SK-N-SH (cell line): ENCODE data around the gene SPTBN2. TPM values are rescaled to one million over a fixed set of nuclear protein-coding genes. Genes with fewer than 3 reads are reported as not detected.

Experiments
- CTCF ChIA-PET: fragments of 300-600, 350-600 bp; formaldehyde crosslinking; extraction: SDS; loops from one replicate; lab custom pipeline; 2021; lab: Yijun Ruan, JAX
- POLR2A ChIA-PET: fragments of 350-600 bp; sonication (Branson Sonifier 250); formaldehyde crosslinking; extraction: SDS; loops from one replicate; lab custom pipeline; 2020; ENCODE audit warnings: antibody characterized with exemption, inconsistent platforms; lab: Yijun Ruan, JAX
- DNase-seq: peaks from one replicate; pipeline ENCODE4 v3.0.0; 2012
- H2AFZ ChIP-seq: fragments of 200-600 bp; sonication (generic); 2 replicates; pipeline ENCODE4 v1.8.1; 2016; ENCODE audit warnings: antibody characterized with exemption, mild to moderate bottlenecking, low read depth
- H3F3A ChIP-seq: fragments of 200-600 bp; sonication (generic); replicated peaks from 2 replicates; pipeline ENCODE3; 2016; ENCODE audit warnings: antibody characterized with exemption, mild to moderate bottlenecking; ENCODE audit not compliant: insufficient read depth
- H3K27ac ChIP-seq, 2 experiments: fragments of 200-500 bp in 1 of 2; fragments of 200-600 bp in 1 of 2; sonication (Bioruptor generic) in 1 of 2; sonication (generic), shearing (Covaris generic) in 1 of 2; 2 replicates each; pipeline versions ENCODE4 v1.5.1 to v1.6.1; 2014 to 2016; ENCODE audit warnings: low read depth in 2 of 2, inconsistent platforms in 1 of 2, low read length in 1 of 2, mild to moderate bottlenecking in 1 of 2, mixed read lengths in 1 of 2
- H3K27me3 ChIP-seq: fragments of 200-600 bp; sonication (generic), shearing (Covaris generic); 2 replicates; pipeline ENCODE4 v1.6.1; 2016; ENCODE audit warnings: mixed run types; ENCODE audit not compliant: insufficient read depth
- H3K36me3 ChIP-seq, 2 experiments: fragments of 200-500 bp in 1 of 2; fragments of 200-600 bp in 1 of 2; sonication (Bioruptor generic) in 1 of 2; sonication (generic) in 1 of 2; replicated peaks in 1 of 2; 2 replicates each; pipeline versions ENCODE3 to v1.5.1; 2014 to 2016; ENCODE audit warnings: low read length in 1 of 2, mild to moderate bottlenecking in 1 of 2; ENCODE audit not compliant: insufficient read depth in 2 of 2, control insufficient read depth in 1 of 2
- H3K4me1 ChIP-seq, 2 experiments: fragments of 200-500 bp in 1 of 2; fragments of 200-600 bp in 1 of 2; sonication (Bioruptor generic) in 1 of 2; sonication (generic), shearing (Covaris generic) in 1 of 2; 2 replicates each; pipeline versions ENCODE4 v1.5.1 to v1.6.1; 2014 to 2016; ENCODE audit warnings: low read depth in 1 of 2, low read length in 1 of 2, mixed run types in 1 of 2; ENCODE audit not compliant: insufficient read depth in 2 of 2, control insufficient read depth in 1 of 2
- H3K4me2 ChIP-seq: fragments of 200-600 bp; sonication (generic), shearing (Covaris generic); 2 replicates; pipeline ENCODE4 v1.6.1; 2017; ENCODE audit warnings: mixed run types
- H3K4me3 ChIP-seq, 2 experiments: fragments of 200-500 bp in 1 of 2; fragments of 200-600 bp in 1 of 2; sonication (Bioruptor generic) in 1 of 2; sonication (generic), shearing (Covaris generic) in 1 of 2; 2 replicates each; pipeline versions ENCODE4 v1.5.1 to v1.8.1; 2014 to 2016; ENCODE audit warnings: low read depth in 2 of 2, inconsistent platforms in 1 of 2, low read length in 1 of 2, mild to moderate bottlenecking in 1 of 2, mixed read lengths in 1 of 2, moderate library complexity in 1 of 2
- H3K79me2 ChIP-seq: fragments of 200-600 bp; sonication (generic); 2 replicates; pipeline ENCODE4 v1.8.1; 2017; ENCODE audit warnings: mild to moderate bottlenecking; ENCODE audit not compliant: insufficient read depth
- H3K9ac ChIP-seq: fragments of 200-600 bp; sonication (generic); 2 replicates; pipeline ENCODE4 v1.6.1; 2017; ENCODE audit warnings: mixed run types
- H3K9me2 ChIP-seq: fragments of 200-600 bp; sonication (generic); 2 replicates; pipeline ENCODE4 v1.6.1; 2017; ENCODE audit warnings: mixed run types
- H3K9me3 ChIP-seq: fragments of 200-600 bp; sonication (generic); 2 replicates; pipeline ENCODE4 v1.6.1; 2017; ENCODE audit warnings: mixed run types, mild to moderate bottlenecking, moderate library complexity
- H4K20me1 ChIP-seq: fragments of 200-600 bp; sonication (generic); 2 replicates; pipeline ENCODE4 v1.6.1; 2017; ENCODE audit warnings: mild to moderate bottlenecking, mixed run types; ENCODE audit not compliant: insufficient read depth
- CHD2 ChIP-seq: fragments of 150-350 bp; IDR thresholded peaks from 2 replicates; pipeline ENCODE4 v1.6.1; 2018; ENCODE audit warnings: low read length; ENCODE audit not compliant: partially characterized antibody
- ELF1 ChIP-seq: IDR thresholded peaks from 2 replicates; pipeline ENCODE4 v1.4.0; 2012
- EP300 ChIP-seq, 2 experiments: IDR thresholded peaks; 2 replicates each; pipeline versions ENCODE4 v1.4.0 to v1.6.1; 2012; ENCODE audit warnings: borderline replicate concordance in 1 of 2, low read depth in 1 of 2, low read length in 1 of 2
- EZH2phosphoT487 ChIP-seq: fragments of 200-600 bp; sonication (generic); IDR thresholded peaks from 2 replicates; pipeline ENCODE4 v1.6.1; 2017; ENCODE audit warnings: low read depth, mixed run types, mild to moderate bottlenecking, antibody characterized with exemption, moderate library complexity, borderline replicate concordance
- FOSL2 ChIP-seq: IDR thresholded peaks from 2 replicates; pipeline ENCODE4 v1.4.0; 2012; ENCODE audit warnings: low read depth, mild to moderate bottlenecking, moderate library complexity, borderline replicate concordance
- MXI1 ChIP-seq: IDR thresholded peaks from 2 replicates; pipeline ENCODE4 v1.6.1; 2012; ENCODE audit warnings: mild to moderate bottlenecking, low read depth, low read length, improper control_type of control experiment
- NRF1 ChIP-seq: IDR thresholded peaks from 2 replicates; pipeline ENCODE4 v1.6.1; 2012; ENCODE audit warnings: low read depth, mild to moderate bottlenecking, low read length
- POLR2AphosphoS5 ChIP-seq: IDR thresholded peaks from 2 replicates; pipeline ENCODE4 v1.6.1; 2012; ENCODE audit warnings: low read depth, low read length
- RAD21 ChIP-seq: IDR thresholded peaks from 2 replicates; pipeline ENCODE4 v1.6.1; 2012; ENCODE audit warnings: mild to moderate bottlenecking, low read length
- RFX5 ChIP-seq: IDR thresholded peaks from 2 replicates; pipeline ENCODE4 v1.6.1; 2012; ENCODE audit warnings: mild to moderate bottlenecking, improper control_type of control experiment, low read length
- RXRA ChIP-seq: IDR thresholded peaks from 2 replicates; pipeline ENCODE4 v1.4.0; 2012; ENCODE audit warnings: low read depth, mild to moderate bottlenecking, borderline replicate concordance
- TAF1 ChIP-seq: IDR thresholded peaks from 2 replicates; pipeline ENCODE4 v1.6.1; 2012; ENCODE audit warnings: low read depth, mild to moderate bottlenecking, low read length, moderate library complexity, borderline replicate concordance
- TEAD4 ChIP-seq: IDR thresholded peaks from 2 replicates; pipeline ENCODE4 v1.4.0; 2012; ENCODE audit warnings: mild to moderate bottlenecking, borderline replicate concordance; ENCODE audit not compliant: insufficient read depth
- WGBS: methylation state at CpG from one replicate; pipeline ENCODE4 v1.1.6; 2017; ENCODE audit warnings: low lambda C conversion rate; 5-methylcytosine and 5-hydroxymethylcytosine counted together
- polyA plus RNA-seq, 3 experiments: library from polyadenylated mRNA; depleted of rRNA; stranded (reverse); fragments of >200 nt; gene quantifications; 2 replicates each; pipeline ENCODE4 v1.2.3, GENCODE V29; 2012
- TF ChIP-seq, protein P1 (sequence below): IDR thresholded peaks from 2 replicates; pipeline ENCODE4; 2012
- TF ChIP-seq, protein P2 (sequence below): IDR thresholded peaks from 2 replicates; pipeline ENCODE4 v1.4.0; 2012; ENCODE audit warnings: low read depth
- TF ChIP-seq, protein P3 (sequence below): fragments of 150-350 bp; IDR thresholded peaks from 2 replicates; pipeline ENCODE4 v1.6.1; 2016; ENCODE audit warnings: mild to moderate bottlenecking, low read depth, low read length
- TF ChIP-seq, protein P4 (sequence below): fragments of 150-350 bp; IDR thresholded peaks from 2 replicates; pipeline ENCODE4 v1.6.1; 2017; ENCODE audit warnings: antibody characterized with exemption, low read length, low read depth, borderline replicate concordance

Gene SPTBN2
- polyA plus RNA-seq, 1 of the 3 experiments (the other 2 are of a cell fraction) = 19.7 TPM

DNA sequence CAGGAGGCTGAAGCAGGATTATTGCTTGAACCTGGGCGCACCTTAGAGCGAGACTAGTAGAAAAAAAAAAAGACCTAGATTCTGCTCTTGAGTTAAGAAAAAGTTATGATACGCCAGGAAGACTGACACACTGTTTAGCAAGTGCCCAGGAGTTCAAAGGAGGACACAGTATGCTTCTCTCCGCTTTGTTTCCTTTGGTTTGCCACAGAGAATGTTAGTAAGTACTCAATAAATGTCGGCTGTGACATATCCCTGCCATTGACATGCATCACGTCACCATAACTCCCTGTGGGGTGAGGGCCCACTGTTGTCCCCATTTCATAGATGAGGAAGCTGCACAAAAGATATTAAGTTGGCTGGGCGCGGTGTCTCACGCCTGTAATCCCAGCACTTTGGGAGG, 7.1 kb downstream of the SPTBN2 start:
- Histone ChIP-seq H3K27ac (no peak overlapping the region), H3K36me3 (no peaks in the 10 kb centered on the region), H3K9me2 (no peaks in the 10 kb centered on the region), H3K9me3 (no peaks in the 10 kb centered on the region), H3F3A (no peaks in the 10 kb centered on the region), H3K4me1 (peaks cover 10 to 23% of the 10 kb centered on the region in 2 experiments; a peak in 3 of 4 replicates), H3K4me3 (no peak overlapping the region), H3K4me2 (no peak overlapping the region), H3K27me3 (no peaks in the 10 kb centered on the region), H3K79me2 (no peaks in the 10 kb centered on the region), H2AFZ (no peak overlapping the region), H4K20me1 (no peaks in the 10 kb centered on the region), H3K9ac (no peak overlapping the region)
- CTCF ChIA-PET = no interaction called here
- WGBS = 97% methylated on average over 9 of the region's 9 CpGs
- DNase-seq = no peak
- POLR2A ChIA-PET = no interaction called here
- TF ChIP-seq, protein P1, sequence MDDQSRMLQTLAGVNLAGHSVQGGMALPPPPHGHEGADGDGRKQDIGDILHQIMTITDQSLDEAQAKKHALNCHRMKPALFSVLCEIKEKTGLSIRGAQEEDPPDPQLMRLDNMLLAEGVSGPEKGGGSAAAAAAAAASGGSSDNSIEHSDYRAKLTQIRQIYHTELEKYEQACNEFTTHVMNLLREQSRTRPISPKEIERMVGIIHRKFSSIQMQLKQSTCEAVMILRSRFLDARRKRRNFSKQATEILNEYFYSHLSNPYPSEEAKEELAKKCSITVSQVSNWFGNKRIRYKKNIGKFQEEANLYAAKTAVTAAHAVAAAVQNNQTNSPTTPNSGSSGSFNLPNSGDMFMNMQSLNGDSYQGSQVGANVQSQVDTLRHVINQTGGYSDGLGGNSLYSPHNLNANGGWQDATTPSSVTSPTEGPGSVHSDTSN = no peak
- TF ChIP-seq, all 33 proteins: peak for 0

DNA sequence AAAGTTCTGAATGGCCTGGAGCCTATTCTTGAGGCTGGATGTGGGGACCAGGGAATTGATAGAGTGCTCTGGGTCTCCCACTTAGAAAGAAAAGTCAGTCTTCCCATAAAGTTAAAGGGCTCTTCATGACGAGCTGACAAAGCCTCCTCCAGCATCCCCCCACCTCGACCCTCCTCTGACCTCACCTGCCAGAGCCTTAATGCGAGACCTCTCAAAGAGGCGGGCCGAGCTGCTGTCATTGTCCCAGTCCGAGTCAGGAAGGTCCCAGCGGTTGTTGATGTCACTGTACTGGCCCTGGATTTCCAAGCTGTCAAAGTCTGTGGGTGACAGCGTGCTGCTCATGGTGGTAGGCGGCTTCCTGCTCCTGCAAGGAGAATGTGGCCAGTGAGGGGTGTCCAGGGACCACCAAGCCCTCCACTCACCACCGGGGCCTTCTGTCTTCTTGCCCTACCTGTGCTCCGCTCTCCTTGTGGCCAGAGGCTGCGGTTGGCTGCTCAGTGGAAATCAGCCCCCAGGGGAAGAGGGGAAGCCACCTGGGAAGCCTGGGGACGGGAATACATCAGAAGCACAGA, 8.0 kb downstream of the SPTBN2 start:
- H4K20me1 ChIP-seq = no peaks in the 10 kb centered on the region
- H3K9me2 ChIP-seq = no peaks in the 10 kb centered on the region
- TF ChIP-seq RFX5 = no peak
- TF ChIP-seq MXI1 = no peak
- TF ChIP-seq, protein P2, sequence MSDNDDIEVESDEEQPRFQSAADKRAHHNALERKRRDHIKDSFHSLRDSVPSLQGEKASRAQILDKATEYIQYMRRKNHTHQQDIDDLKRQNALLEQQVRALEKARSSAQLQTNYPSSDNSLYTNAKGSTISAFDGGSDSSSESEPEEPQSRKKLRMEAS = no peak
- TF ChIP-seq, protein P3, sequence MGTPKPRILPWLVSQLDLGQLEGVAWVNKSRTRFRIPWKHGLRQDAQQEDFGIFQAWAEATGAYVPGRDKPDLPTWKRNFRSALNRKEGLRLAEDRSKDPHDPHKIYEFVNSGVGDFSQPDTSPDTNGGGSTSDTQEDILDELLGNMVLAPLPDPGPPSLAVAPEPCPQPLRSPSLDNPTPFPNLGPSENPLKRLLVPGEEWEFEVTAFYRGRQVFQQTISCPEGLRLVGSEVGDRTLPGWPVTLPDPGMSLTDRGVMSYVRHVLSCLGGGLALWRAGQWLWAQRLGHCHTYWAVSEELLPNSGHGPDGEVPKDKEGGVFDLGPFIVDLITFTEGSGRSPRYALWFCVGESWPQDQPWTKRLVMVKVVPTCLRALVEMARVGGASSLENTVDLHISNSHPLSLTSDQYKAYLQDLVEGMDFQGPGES = no peak
- TF ChIP-seq EP300 (IDR thresholded peaks at IDR 0.05; ENCODE audit: borderline replicate concordance in 1 of 2, low read depth in 1 of 2, low read length in 1 of 2) = no peak
- TF ChIP-seq POLR2AphosphoS5 = no peak
- TF ChIP-seq, protein P4, sequence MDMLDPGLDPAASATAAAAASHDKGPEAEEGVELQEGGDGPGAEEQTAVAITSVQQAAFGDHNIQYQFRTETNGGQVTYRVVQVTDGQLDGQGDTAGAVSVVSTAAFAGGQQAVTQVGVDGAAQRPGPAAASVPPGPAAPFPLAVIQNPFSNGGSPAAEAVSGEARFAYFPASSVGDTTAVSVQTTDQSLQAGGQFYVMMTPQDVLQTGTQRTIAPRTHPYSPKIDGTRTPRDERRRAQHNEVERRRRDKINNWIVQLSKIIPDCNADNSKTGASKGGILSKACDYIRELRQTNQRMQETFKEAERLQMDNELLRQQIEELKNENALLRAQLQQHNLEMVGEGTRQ = no peak
- no peak for TF ChIP-seq TEAD4
- no peak for TF ChIP-seq FOSL2
- TF ChIP-seq TAF1 = no peak
- no peak for TF ChIP-seq NRF1
- TF ChIP-seq, protein P1 = no peak
- TF ChIP-seq ELF1 = no peak
- TF ChIP-seq RAD21 = no peak
- TF ChIP-seq EZH2phosphoT487 = no peak
- TF ChIP-seq RXRA = no peak
- TF ChIP-seq CHD2 = no peak
- H2AFZ ChIP-seq = no peak overlapping the region
- no peak for DNase-seq
- no peak overlapping the region for H3K9ac ChIP-seq
- no peaks in the 10 kb centered on the region for H3K79me2 ChIP-seq
- no peaks in the 10 kb centered on the region for H3K9me3 ChIP-seq
- no peaks in the 10 kb centered on the region for H3F3A ChIP-seq
- peaks cover 10 to 15% of the 10 kb centered on the region in 2 experiments; a peak in 3 of 4 replicates for H3K4me1 ChIP-seq
- ChIA-PET POLR2A (no interaction called here), CTCF (no interaction called here)
- H3K4me3 ChIP-seq = no peak overlapping the region
- H3K36me3 ChIP-seq = no peaks in the 10 kb centered on the region
- no peak overlapping the region for H3K4me2 ChIP-seq
- H3K27ac ChIP-seq = no peak overlapping the region
- H3K27me3 ChIP-seq = no peaks in the 10 kb centered on the region
- WGBS = 87% methylated on average over 9 of the region's 13 CpGs
